ENCODE data around the gene SLC35E3.

SLC35E3 gene

GRCh38 chr12:68745904-68746571 is at the start of gene SLC35E3:
Gene SLC35E3 (plus strand): TSS chr12:68746176. CDS start chr12:68746378, 202 bp downstream.
- DNase-seq (ENCODE audit: low read depth, low spot score) = peak; percentile 95

- DNase-seq (ENCODE audit: low read depth, low spot score) = no peak
These were observed 46.5 kb upstream of the SLC35E3 start for GRCh38 chr12:68699486-68699885.

GRCh38 chr12:68727776-68728175 is 18.2 kb upstream of the SLC35E3 start:
- no peak for DNase-seq (ENCODE audit: low read depth, low spot score)

- peak; percentile 35 for DNase-seq (ENCODE audit: low read depth, low spot score)
These were observed 12.3 kb upstream of the SLC35E3 start for GRCh38 chr12:68733661-68734071.

- no peak for DNase-seq (ENCODE audit: low read depth, low spot score)
These were observed 6.1 kb upstream of the SLC35E3 start for GRCh38 chr12:68739891-68740290.

- DNase-seq (ENCODE audit: low read depth, low spot score) = no peak
These were observed 2.6 kb upstream of the SLC35E3 start for GRCh38 chr12:68743356-68743755.

- DNase-seq (ENCODE audit: low read depth, low spot score) = no peak
These were observed 536 bp upstream of the SLC35E3 start for GRCh38 chr12:68745376-68745903.

- peak; percentile 84 for DNase-seq (ENCODE audit: low read depth, low spot score)
These were observed 700 bp downstream of the SLC35E3 start for GRCh38 chr12:68746572-68747180.

- DNase-seq (ENCODE audit: low read depth, low spot score) = no peak
These were observed 3.5 kb downstream of the SLC35E3 start for GRCh38 chr12:68749443-68749842.

GRCh38 chr12:68749861-68750260 is 3.9 kb downstream of the SLC35E3 start:
- DNase-seq (ENCODE audit: low read depth, low spot score) = no peak

GRCh38 chr12:68750506-68750905 is 4.5 kb downstream of the SLC35E3 start:
- DNase-seq (ENCODE audit: low read depth, low spot score) = no peak

- DNase-seq (ENCODE audit: low read depth, low spot score) = no peak
These were observed 9.7 kb downstream of the SLC35E3 start for GRCh38 chr12:68755536-68756243.

GRCh38 chr12:68759852-68760251 is 13.9 kb downstream of the SLC35E3 start:
- DNase-seq (ENCODE audit: low read depth, low spot score) = no peak

GRCh38 chr12:68760806-68761441 is 14.9 kb downstream of the SLC35E3 start:
- DNase-seq (ENCODE audit: low read depth, low spot score) = no peak

GRCh38 chr12:68761442-68761812 is 15.5 kb downstream of the SLC35E3 start:
- DNase-seq (ENCODE audit: low read depth, low spot score) = no peak

GRCh38 chr12:68761901-68762630 is 16.1 kb downstream of the SLC35E3 start:
- no peak for DNase-seq (ENCODE audit: low read depth, low spot score)

- no peak for DNase-seq (ENCODE audit: low read depth, low spot score)
These were observed 16.7 kb downstream of the SLC35E3 start for GRCh38 chr12:68762691-68763090.

- DNase-seq (ENCODE audit: low read depth, low spot score) = no peak
These were observed 19.7 kb downstream of the SLC35E3 start for GRCh38 chr12:68765696-68766095.

GRCh38 chr12:68766646-68767045 is 20.7 kb downstream of the SLC35E3 start:
- no peak for DNase-seq (ENCODE audit: low read depth, low spot score)

GRCh38 chr12:68767191-68767590 is 21.2 kb downstream of the SLC35E3 start:
- no peak for DNase-seq (ENCODE audit: low read depth, low spot score)

- DNase-seq (ENCODE audit: low read depth, low spot score) = no peak
These were observed 22.5 kb downstream of the SLC35E3 start for GRCh38 chr12:68768431-68768939.

Measured in astrocyte of the hippocampus (primary cell).